Measurements from ENCODE around the gene GALK2.
"Not testable (repeated sequence)": the region's sequence is repeated elsewhere in the genome, so short reads cannot be mapped to it uniquely, and the experiment has no call there.

Gene GALK2

GRCh38 chr15:49164865-49165264 is 5.2 kb upstream of the GALK2 start:
- no peak for DNase-seq (ENCODE audit: low read depth)

- no peak for DNase-seq (ENCODE audit: low read depth)
Measured at GRCh38 chr15:49168016-49168415, 2.0 kb upstream of the GALK2 start.

- no peak for DNase-seq (ENCODE audit: low read depth)
Measured at GRCh38 chr15:49171790-49172189, 1.7 kb downstream of the GALK2 start.

GRCh38 chr15:49174902-49175301 is 4.9 kb downstream of the GALK2 start:
- no peak for DNase-seq (ENCODE audit: low read depth)

GRCh38 chr15:49175582-49176397 is 5.7 kb downstream of the GALK2 start:
- DNase-seq (ENCODE audit: low read depth) = not testable (repeated sequence)

- DNase-seq (ENCODE audit: low read depth) = no peak
Measured at GRCh38 chr15:49178497-49178896, 8.4 kb downstream of the GALK2 start.

GRCh38 chr15:49179433-49180190 is 9.6 kb downstream of the GALK2 start:
- DNase-seq (ENCODE audit: low read depth) = no peak

GRCh38 chr15:49182128-49182527 is 12.1 kb downstream of the GALK2 start:
- DNase-seq (ENCODE audit: low read depth) = no peak

- not testable (repeated sequence) for DNase-seq (ENCODE audit: low read depth)
Measured at GRCh38 chr15:49183741-49184140, 13.7 kb downstream of the GALK2 start.

- DNase-seq (ENCODE audit: low read depth) = no peak
Measured at GRCh38 chr15:49185473-49185872, 15.4 kb downstream of the GALK2 start.

GRCh38 chr15:49187549-49188245 is 17.6 kb downstream of the GALK2 start:
- DNase-seq (ENCODE audit: low read depth) = no peak

GRCh38 chr15:49188933-49189332 is 18.9 kb downstream of the GALK2 start:
- DNase-seq (ENCODE audit: low read depth) = no peak

GRCh38 chr15:49189631-49190030 is 19.6 kb downstream of the GALK2 start:
- no peak for DNase-seq (ENCODE audit: low read depth)

GRCh38 chr15:49190586-49190985 is 20.5 kb downstream of the GALK2 start:
- DNase-seq (ENCODE audit: low read depth) = no peak

- no peak for DNase-seq (ENCODE audit: low read depth)
Measured at GRCh38 chr15:49191892-49192291, 21.8 kb downstream of the GALK2 start.

GRCh38 chr15:49196856-49197255 is 26.8 kb downstream of the GALK2 start:
- no peak for DNase-seq (ENCODE audit: low read depth)

GRCh38 chr15:49199666-49200065 is 29.6 kb downstream of the GALK2 start:
- no peak for DNase-seq (ENCODE audit: low read depth)

GRCh38 chr15:49200347-49200746 is 30.3 kb downstream of the GALK2 start:
- no peak for DNase-seq (ENCODE audit: low read depth)

- DNase-seq (ENCODE audit: low read depth) = not testable (repeated sequence)
Measured at GRCh38 chr15:49208102-49208501, 38.1 kb downstream of the GALK2 start.

GRCh38 chr15:49212897-49213296 is 42.9 kb downstream of the GALK2 start:
- no peak for DNase-seq (ENCODE audit: low read depth)

GRCh38 chr15:49215768-49216739 is 46.0 kb downstream of the GALK2 start:
- no peak for DNase-seq (ENCODE audit: low read depth)
